Breast epithelium (tissue), 3 donors: Measurements from ENCODE around the gene IFITM10.
"Not testable (repeated sequence)": the region's sequence is repeated elsewhere in the genome, so short reads cannot be mapped to it uniquely, and the experiment has no call there.

Experiments
- CTCF ChIP-seq, 3 donors: fragments of 450-650 bp; IDR thresholded peaks; one replicate each; pipeline ENCODE4 v1.5.1; 2016 to 2017; ENCODE audit warnings: antibody characterized with exemption in 3 of 3, mild to moderate bottlenecking in 3 of 3, moderate library complexity in 3 of 3
- POLR2A ChIP-seq: fragments of 450-650 bp; IDR thresholded peaks from one replicate; pipeline ENCODE4 v1.6.1; 2016; ENCODE audit warnings: antibody characterized with exemption, mild to moderate bottlenecking, moderate library complexity
- POLR2AphosphoS5 ChIP-seq, 3 donors: sonication (generic); formaldehyde crosslinking; IDR thresholded peaks; one replicate each; pipeline ENCODE4 v1.6.1; 2017; ENCODE audit warnings: antibody characterized with exemption in 3 of 3

DNA sequence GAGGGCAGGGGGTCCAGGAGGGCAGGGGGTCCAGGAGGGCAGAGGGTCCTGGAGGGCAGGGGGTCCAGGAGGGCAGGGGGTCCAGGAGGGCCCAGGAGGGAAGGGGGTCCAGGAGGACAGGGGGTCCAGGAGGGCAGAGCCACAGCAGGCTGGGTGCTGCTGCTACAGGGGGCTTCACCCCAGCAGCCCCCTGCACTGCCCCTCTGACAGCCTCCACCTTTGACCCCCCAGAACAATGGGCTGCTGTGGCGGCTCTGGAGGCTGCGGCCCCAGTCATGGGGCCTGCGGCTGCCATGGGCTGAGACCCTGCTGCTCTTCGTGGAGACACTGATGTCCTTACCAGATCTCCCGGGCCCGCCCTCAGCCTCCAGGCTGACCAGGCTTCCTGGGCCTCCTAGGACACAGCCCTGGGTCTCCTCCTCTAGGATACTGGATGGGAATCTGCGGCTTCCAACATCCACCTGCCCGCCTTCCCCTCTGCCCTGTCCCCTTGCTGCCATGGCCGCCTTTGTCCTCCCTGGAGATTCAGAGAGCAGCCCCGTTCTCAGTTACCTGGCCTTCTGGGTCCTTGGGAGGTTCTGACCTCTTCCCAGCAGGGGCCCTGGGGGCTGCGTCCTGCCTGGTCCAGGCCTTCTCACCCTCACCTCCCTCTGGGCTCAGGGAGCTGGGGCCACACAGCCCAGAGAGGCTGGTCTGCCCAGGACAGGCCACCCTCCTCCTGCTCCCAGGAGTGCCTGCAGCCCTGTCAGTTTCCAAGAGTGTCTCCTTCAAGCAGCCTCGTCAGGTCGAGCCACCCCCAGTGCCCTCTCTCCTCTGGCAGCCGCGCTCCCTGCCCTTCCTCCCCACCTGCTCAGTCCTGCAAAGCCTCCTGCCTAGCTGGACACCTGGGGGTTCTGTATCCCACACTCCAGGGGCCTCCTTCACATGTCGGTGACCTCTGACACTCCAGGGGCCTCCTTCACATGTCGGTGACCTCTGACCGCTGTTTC lies 65.2 kb downstream of the IFITM10 start:
- TF ChIP-seq CTCF (IDR thresholded peaks at IDR 0.05); POLR2AphosphoS5 (IDR thresholded peaks at IDR 0.05); POLR2A: not testable (repeated sequence)
